Head of caudate nucleus (tissue), 42 donors: ENCODE measurements around the gene TMPO.
A peak's percentile ranks its signal among the peaks of the same experiment; 100 is the strongest.
"Not testable (repeated sequence)": the region's sequence is repeated elsewhere in the genome, so short reads cannot be mapped to it uniquely, and the experiment has no call there.

ENCODE experiments used
- DNase-seq, 42 donors: peaks; one replicate each; pipeline versions ENCODE4 v3.0.0 to v3.0.0-alpha.2; 2020 to 2021; ENCODE audit warnings: mixed read lengths in 7 of 42
- intact Hi-C: fragments of 100-400 bp; cut with DNase I; formaldehyde crosslinking; loops from one replicate; pipeline ENCODE4 v1.15.0; 2022

TMPO gene

GRCh38 chr12:98515287-98516110 lies at the start of gene TMPO:
TMPO (plus strand) TSS chr12:98515590; CDS start chr12:98515868, 278 bp downstream.
- DNase-seq: peak; percentile 76 to 96 (median 91)
- intact Hi-C loops: loop anchor here (1.0 to 10.0 kb wide), 4 partner anchors 12 to 132 kb away; partner anchors contain the start of gene APAF1

- DNase-seq: no peak
- intact Hi-C loops: no loop called here
Observed at GRCh38 chr12:98465950-98466602, 49.3 kb upstream of the TMPO start.

- no peak for DNase-seq
- intact Hi-C loops: no loop called here
Observed at GRCh38 chr12:98466640-98467400, 48.6 kb upstream of the TMPO start.

GRCh38 chr12:98469109-98469508 lies 46.3 kb upstream of the TMPO start:
- intact Hi-C loops: no loop called here
- DNase-seq: peak in 1 of 42 donors; percentile 25

- intact Hi-C loops: no loop called here
- peak in 1 of 42 donors; percentile 2 for DNase-seq
Observed at GRCh38 chr12:98470469-98471082, 44.8 kb upstream of the TMPO start.

GRCh38 chr12:98471085-98471484 lies 44.3 kb upstream of the TMPO start:
- intact Hi-C loops: no loop called here
- no peak for DNase-seq

DNA sequence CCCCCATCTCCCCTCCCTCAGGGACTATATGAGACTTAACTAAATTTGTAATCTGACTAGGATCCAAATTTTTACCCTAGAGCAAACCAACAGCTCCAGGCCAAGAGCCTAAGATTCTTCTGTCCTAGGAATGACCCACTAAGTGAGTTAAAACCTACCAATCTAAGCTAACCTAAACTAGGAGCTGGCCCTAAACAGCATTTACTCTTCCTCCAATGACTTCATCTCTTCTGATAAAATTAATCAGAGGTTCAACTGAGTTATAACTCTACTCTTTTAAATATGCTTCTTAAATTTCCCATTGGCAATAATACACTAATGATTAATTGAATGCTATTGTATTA lies 39.9 kb upstream of the TMPO start:
- intact Hi-C loops: no loop called here
- DNase-seq: no peak

DNA sequence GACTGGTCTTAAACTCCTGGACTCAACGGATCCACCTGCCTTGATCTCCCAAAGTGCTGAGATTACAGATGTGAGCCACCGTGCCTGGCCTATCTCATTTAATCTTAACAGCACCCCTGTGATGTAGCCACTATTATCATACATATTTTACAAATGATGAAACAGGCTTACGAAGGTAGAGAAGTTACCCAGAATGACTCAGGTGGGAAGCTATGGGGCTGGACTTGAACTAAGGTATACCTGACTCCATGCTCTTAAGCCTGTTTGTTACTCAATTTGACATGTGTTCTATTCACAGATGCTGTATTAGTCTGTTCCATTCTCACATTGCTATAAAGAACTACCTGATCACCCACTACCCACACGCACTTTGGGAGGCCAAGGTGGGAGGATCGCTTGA lies 36.8 kb upstream of the TMPO start:
- intact Hi-C loops: no loop called here
- DNase-seq: no peak

GRCh38 chr12:98483621-98484503 lies 31.5 kb upstream of the TMPO start:
- no peak for DNase-seq
- intact Hi-C loops: no loop called here

GRCh38 chr12:98485792-98486340 lies 29.5 kb upstream of the TMPO start:
- DNase-seq: no peak
- intact Hi-C loops: no loop called here

GRCh38 chr12:98488416-98488815 lies 27.0 kb upstream of the TMPO start:
- DNase-seq, intact Hi-C loops: not testable (repeated sequence)

DNA sequence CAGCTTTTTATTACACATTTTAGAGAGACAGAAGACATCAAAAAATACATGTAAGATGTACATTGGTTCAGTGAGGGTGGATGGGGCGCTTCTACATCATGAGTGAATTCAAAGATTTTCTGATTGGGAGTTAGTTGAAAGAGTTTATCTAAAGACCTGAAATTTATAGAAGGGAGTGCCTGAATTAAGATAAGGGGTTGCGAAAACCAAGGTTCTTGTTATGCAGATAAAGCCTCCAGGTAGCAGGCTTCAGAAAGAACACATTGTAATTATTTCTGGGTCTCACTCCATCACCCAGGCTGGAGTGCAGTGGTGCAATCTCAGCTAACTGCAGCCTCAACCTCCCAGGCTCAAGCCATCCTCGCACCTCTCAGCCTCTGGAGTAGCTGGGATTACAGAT lies 26.2 kb upstream of the TMPO start:
- DNase-seq: no peak
- intact Hi-C loops: no loop called here

DNA sequence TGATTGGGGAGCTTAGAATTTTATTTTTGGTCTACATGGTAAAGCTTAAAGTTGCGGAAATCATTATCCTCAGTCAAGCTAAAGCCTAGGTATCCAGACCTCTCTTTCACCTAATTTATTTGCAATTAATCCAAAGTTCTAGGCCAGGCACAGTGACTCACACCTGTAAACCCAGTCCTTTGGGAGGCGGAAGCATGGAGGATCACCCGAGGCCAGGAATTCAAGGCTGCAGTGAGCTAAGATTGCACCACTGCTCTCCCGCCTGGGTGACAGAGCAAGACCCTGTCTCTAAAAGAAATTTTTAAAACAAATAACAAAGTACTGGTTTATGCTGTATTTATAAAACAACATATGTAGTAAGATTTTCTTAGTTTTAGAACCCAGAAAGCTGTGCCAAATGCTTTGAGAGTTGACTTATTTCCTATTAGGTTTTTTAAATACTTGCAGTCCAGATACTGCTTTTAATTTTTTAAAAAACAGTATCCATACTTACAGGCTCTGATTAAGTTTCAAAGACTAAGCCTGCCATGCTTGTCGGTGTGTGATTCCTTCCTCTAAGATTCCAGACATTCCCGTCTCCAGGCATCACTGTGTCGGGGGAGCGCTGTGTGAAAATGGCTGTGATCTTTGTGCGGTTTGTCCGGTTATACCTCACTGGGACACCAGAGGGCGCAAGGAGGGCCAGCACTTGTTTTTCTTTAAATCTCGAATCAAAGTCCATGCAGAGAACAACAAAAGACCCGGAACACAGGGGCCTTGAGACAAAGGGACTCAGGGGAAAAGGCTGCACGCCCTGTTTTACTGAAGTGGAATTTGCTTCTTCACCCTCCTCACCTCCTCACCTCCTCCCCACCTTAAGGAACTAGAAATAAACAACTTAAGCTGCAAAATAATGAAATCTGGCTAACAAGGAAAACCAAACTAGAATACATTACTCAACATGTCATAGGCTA lies 24.6 kb upstream of the TMPO start:
- DNase-seq: peak; percentile 76 to 96 (median 90)
- intact Hi-C loops: loop anchor here (1.0 kb wide), 1 partner anchor 26 kb away; no protein-coding TSS in a partner anchor

- intact Hi-C loops: no loop called here
- DNase-seq: no peak
Observed at GRCh38 chr12:98492580-98493140, 22.7 kb upstream of the TMPO start.

DNA sequence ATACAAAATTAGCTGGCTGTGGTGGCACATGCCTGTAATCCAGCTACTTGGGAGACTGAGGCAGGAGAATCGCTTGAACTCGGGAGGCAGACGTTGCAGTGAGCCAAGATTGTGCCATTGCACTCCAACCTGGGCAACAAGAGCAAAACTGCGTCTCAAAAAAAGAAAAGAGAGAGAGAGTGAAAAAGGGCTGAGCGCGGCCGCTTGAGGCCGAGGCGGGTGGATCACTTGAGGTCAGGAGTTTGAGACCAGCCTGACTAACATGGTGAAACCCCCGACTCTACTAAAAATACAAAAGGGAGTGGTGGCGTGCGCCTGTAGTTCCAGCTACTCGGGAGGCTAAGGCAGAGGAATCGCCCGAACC lies 14.1 kb upstream of the TMPO start:
- intact Hi-C loops: loop anchor here (10.0 kb wide), 1 partner anchor 94 kb away; the partner anchor contains the start of gene SLC25A3
- DNase-seq: not testable (repeated sequence)

- peak; percentile 76 to 99 (median 92) for DNase-seq
- intact Hi-C loops: loop anchor here (1.0 to 10.0 kb wide), 2 partner anchors 12 to 92 kb away; partner anchors contain the start of genes SLC25A3 and TMPO
Observed at GRCh38 chr12:98503342-98503591, 12.1 kb upstream of the TMPO start.
